Esophagus (tissue), 2 donors: ENCODE data around the gene STX5. TPM values are rescaled to one million over a fixed set of nuclear protein-coding genes. Genes with fewer than 3 reads are reported as not detected.

Source experiments
- H3K27ac ChIP-seq, 2 donors: one replicate each; pipeline ENCODE4 v1.5.1; 2013; ENCODE audit warnings: low read depth in 2 of 2, mild to moderate bottlenecking in 2 of 2, inconsistent platforms in 1 of 2, low read length in 1 of 2, moderate library complexity in 1 of 2
- H3K27me3 ChIP-seq, 2 donors: one replicate each; pipeline ENCODE4 v1.6.1; 2013; ENCODE audit warnings: low read length in 2 of 2, control low read depth in 1 of 2, mild to moderate bottlenecking in 1 of 2; ENCODE audit not compliant: insufficient read depth in 2 of 2, control insufficient read depth in 1 of 2
- H3K36me3 ChIP-seq, 2 donors: one replicate each; pipeline ENCODE4 v1.6.1; 2013; ENCODE audit warnings: low read length in 1 of 2; ENCODE audit not compliant: control insufficient read depth in 2 of 2, insufficient read depth in 2 of 2
- H3K4me1 ChIP-seq, 2 donors: one replicate each; pipeline ENCODE4 v1.6.1; 2013; ENCODE audit warnings: low read length in 1 of 2; ENCODE audit not compliant: control insufficient read depth in 2 of 2, insufficient read depth in 2 of 2
- H3K4me3 ChIP-seq, 2 donors: one replicate each; pipeline ENCODE4 v1.5.1; 2013; ENCODE audit warnings: low read length in 2 of 2, mild to moderate bottlenecking in 2 of 2, low read depth in 1 of 2, moderate library complexity in 1 of 2
- H3K9me3 ChIP-seq, 2 donors: one replicate each; pipeline ENCODE4 v1.6.1; 2013; ENCODE audit warnings: mild to moderate bottlenecking in 2 of 2, low read depth in 1 of 2, low read length in 1 of 2, moderate library complexity in 1 of 2; ENCODE audit not compliant: control insufficient read depth in 2 of 2, insufficient read depth in 1 of 2
- WGBS, 2 donors: extraction: QIAGEN DNeasy Blood & Tissue Kit; methylation state at CpG; one replicate each; pipeline ENCODE4 v1.1.7; 2013; 5-methylcytosine and 5-hydroxymethylcytosine counted together
- polyA plus RNA-seq, 2 donors: library from polyadenylated mRNA; stranded (reverse); fragments of 200-250 nt; gene quantifications; one replicate each; pipeline ENCODE4 v1.2.3, GENCODE V29; 2013
- donor health status: healthy with polysubstance abuse.
- donor health status: Bipolar disorder and iron deficiency.

Gene STX5
- polyA plus RNA-seq, 2 donors = 14.5 to 25.2 TPM

GRCh38 chr11:62789576-62789975, 42.3 kb downstream of the STX5 start:
- H3K4me1 ChIP-seq = peaks cover 8 to 9% of the 10 kb centered on the region in 2 donors
- H3K27me3 ChIP-seq = no peaks in the 10 kb centered on the region
- H3K4me3 ChIP-seq = no peak overlapping the region
- WGBS, 2 donors = 58 to 59% methylated on average over 3 of the region's 3 CpGs
- no peaks in the 10 kb centered on the region for H3K9me3 ChIP-seq
- H3K36me3 ChIP-seq = peaks cover 0 to 19% of the 10 kb centered on the region in 2 donors
- peak overlapping the region in 1 of 2 donors; percentile 47 for H3K27ac ChIP-seq

GRCh38 chr11:62788991-62789390, 42.9 kb downstream of the STX5 start:
- H3K36me3 ChIP-seq = peaks cover 0 to 15% of the 10 kb centered on the region in 2 donors
- H3K27ac ChIP-seq = peak overlapping the region in 1 of 2 donors; percentile 35
- H3K27me3 ChIP-seq = no peaks in the 10 kb centered on the region
- H3K4me1 ChIP-seq = peaks cover 8 to 9% of the 10 kb centered on the region in 2 donors
- H3K4me3 ChIP-seq = peak overlapping the region in 1 of 2 donors; percentile 11
- no peaks in the 10 kb centered on the region for H3K9me3 ChIP-seq
- WGBS, 2 donors = 60 to 75% methylated on average over 5 of the region's 5 CpGs

DNA sequence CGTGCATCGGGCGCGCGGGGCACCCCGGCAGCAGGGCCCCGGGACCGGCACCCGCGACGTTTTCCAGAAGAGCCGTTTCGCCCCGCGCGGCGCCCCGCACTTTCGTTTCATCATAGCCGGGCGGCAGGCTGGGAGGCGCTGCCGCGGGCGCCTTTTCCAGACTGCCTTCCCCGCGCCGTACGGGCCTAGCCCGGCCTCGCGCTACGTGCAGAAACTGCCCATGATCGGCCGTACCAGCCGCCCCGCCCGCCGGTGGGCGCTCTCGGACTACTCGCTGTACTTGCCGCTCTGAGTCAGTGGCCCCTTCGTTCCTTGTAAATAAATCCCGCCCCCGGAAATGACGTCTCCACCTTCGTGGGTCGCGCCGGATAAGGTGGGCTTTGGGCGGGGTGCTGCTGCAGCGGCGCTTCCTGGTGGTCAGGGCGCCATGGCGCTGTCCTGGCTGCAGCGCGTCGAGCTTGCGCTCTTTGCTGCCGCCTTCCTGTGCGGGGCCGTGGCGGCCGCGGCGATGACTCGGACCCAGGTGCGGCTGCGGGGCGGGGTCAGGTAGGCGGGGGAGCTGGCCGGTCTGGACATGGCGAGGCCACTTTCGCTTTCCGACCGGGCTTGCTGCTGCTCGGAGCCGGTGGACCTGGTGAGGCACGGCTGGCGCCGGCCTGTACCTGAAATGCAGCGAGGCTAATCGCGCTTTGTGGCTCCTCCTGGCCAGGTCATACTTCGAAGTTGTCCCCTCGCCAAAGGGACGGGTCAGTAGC, 44.7 kb downstream of the STX5 start, which contains the start of gene TMEM179B:
Gene TMEM179B (plus strand): TSS at position 398 of the 755 bp plus-strand sequence. CDS start 30 bp downstream, at position 428.
- 0% methylated on average over 86 to 88 of the region's 88 CpGs for WGBS, 2 donors
- peaks cover 0 to 15% of the 10 kb centered on the region in 2 donors for H3K36me3 ChIP-seq
- peaks cover 5% of the 10 kb centered on the region in 2 donors for H3K4me1 ChIP-seq

GRCh38 chr11:62786318-62787004, 45.4 kb downstream of the STX5 start:
- peaks cover 2 to 4% of the 10 kb centered on the region in 2 donors for H3K4me1 ChIP-seq

More for the DNA sequence above, 44.7 kb downstream of the STX5 start, which contains the start of gene TMEM179B:
- Histone ChIP-seq H3K9me3 (no peaks in the 10 kb centered on the region), H3K4me3 (peak within 1 kb of the TSS; percentile 79 to 89), H3K27ac (peak within 1 kb of the TSS; percentile 99 to 100), H3K27me3 (no peaks in the 10 kb centered on the region)

DNA sequence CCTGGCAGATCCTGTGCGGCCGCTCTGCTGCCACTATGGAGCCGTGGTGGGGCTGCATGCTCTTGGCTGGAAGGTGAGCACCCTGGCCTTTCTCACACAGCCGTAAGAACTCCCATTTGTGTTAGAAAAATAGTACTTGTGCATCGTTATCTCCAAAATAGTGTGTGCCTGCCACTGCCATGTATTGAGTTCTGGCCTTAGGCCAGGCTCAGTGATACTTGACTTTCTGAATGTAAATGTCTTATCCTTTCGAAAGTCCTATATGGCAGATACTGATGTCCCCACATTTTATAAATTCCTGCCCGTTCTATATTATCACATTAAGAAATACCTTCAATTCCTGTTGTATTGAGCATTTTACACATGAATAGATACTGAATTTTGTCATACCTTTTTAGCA, 49.1 kb downstream of the STX5 start:
- H3K27me3 ChIP-seq = no peaks in the 10 kb centered on the region
- H3K9me3 ChIP-seq = no peaks in the 10 kb centered on the region
- H3K36me3 ChIP-seq = peaks cover 0 to 19% of the 10 kb centered on the region in 2 donors
- peaks cover 0 to 4% of the 10 kb centered on the region in 2 donors for H3K4me1 ChIP-seq
- H3K27ac ChIP-seq = no peak overlapping the region
- 93 to 97% methylated on average over 7 of the region's 7 CpGs for WGBS, 2 donors
- no peak overlapping the region for H3K4me3 ChIP-seq

More at GRCh38 chr11:62786318-62787004, 45.4 kb downstream of the STX5 start:
- Histone ChIP-seq H3K27me3 (no peaks in the 10 kb centered on the region), H3K9me3 (no peaks in the 10 kb centered on the region), H3K27ac (peak overlapping the region; percentile 99 to 100), H3K4me3 (peak overlapping the region; percentile 79 to 89), H3K36me3 (peaks cover 0 to 18% of the 10 kb centered on the region in 2 donors)
- 1% methylated on average over 48 to 51 of the region's 51 CpGs for WGBS, 2 donors

DNA sequence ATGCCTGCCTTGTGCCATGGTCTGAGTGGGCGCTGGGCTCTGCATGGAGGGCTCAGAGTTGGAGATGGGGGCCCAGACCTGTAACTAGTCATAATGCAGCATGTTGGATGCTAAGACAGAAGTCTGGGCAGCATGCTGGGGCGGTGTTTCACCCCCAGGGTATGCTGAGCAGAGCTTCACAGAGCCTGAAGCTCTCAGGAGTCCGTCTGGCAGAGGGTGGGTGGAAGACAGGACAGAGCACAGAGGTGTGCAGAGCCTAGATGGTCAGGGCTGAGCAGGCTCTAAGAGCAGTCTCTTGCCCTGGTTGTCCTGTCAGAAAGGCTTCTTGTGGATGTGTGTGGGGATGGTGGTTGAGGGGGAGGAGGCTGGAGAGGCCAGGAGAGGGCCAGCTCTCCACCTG, 53.4 kb downstream of the STX5 start:
- Histone ChIP-seq H3K36me3 (peaks cover 0 to 29% of the 10 kb centered on the region in 2 donors), H3K4me1 (peaks cover 0 to 3% of the 10 kb centered on the region in 2 donors), H3K27ac (no peak overlapping the region), H3K9me3 (no peaks in the 10 kb centered on the region), H3K27me3 (no peaks in the 10 kb centered on the region), H3K4me3 (no peak overlapping the region)
- WGBS, 2 donors = 85 to 89% methylated on average over 3 of the region's 3 CpGs

GRCh38 chr11:62777389-62777788, 54.5 kb downstream of the STX5 start:
- Histone ChIP-seq H3K4me3 (no peak overlapping the region), H3K36me3 (peaks cover 0 to 26% of the 10 kb centered on the region in 2 donors), H3K27ac (no peak overlapping the region), H3K4me1 (peaks cover 0 to 3% of the 10 kb centered on the region in 2 donors), H3K9me3 (no peaks in the 10 kb centered on the region), H3K27me3 (no peaks in the 10 kb centered on the region)
- 83 to 88% methylated on average over 2 of the region's 2 CpGs for WGBS, 2 donors

- Histone ChIP-seq H3K36me3 (peaks cover 0 to 20% of the 10 kb centered on the region in 2 donors), H3K4me3 (no peak overlapping the region)
- 91 to 94% methylated on average over 17 of the region's 17 CpGs for WGBS, 2 donors
Measured at GRCh38 chr11:62775646-62776045, 56.2 kb downstream of the STX5 start.

GRCh38 chr11:62774407-62774806, 57.4 kb downstream of the STX5 start:
- H3K27ac ChIP-seq = peak overlapping the region; percentile 65 to 69
- no peaks in the 10 kb centered on the region for H3K27me3 ChIP-seq
- H3K4me1 ChIP-seq = peaks cover 0 to 3% of the 10 kb centered on the region in 2 donors
- no peak overlapping the region for H3K4me3 ChIP-seq
- H3K36me3 ChIP-seq = peaks cover 0 to 20% of the 10 kb centered on the region in 2 donors
- WGBS, 2 donors = 59 to 73% methylated on average over 6 of the region's 6 CpGs
- H3K9me3 ChIP-seq = no peaks in the 10 kb centered on the region

More at GRCh38 chr11:62775646-62776045, 56.2 kb downstream of the STX5 start:
- peaks cover 0 to 3% of the 10 kb centered on the region in 2 donors for H3K4me1 ChIP-seq
- no peak overlapping the region for H3K27ac ChIP-seq
- H3K27me3 ChIP-seq = no peaks in the 10 kb centered on the region
- no peaks in the 10 kb centered on the region for H3K9me3 ChIP-seq
